HepG2 (cell line): ENCODE data around the gene NOTO. TPM values are rescaled to one million over a fixed set of nuclear protein-coding genes. Genes with fewer than 3 reads are reported as not detected.

Source experiments
- ARID3A ChIP-seq: IDR thresholded peaks from 2 replicates; pipeline ENCODE4 v1.6.1; 2012; ENCODE audit warnings: low read depth, low read length, improper control_type of control experiment
- BHLHE40 ChIP-seq: IDR thresholded peaks from 2 replicates; pipeline ENCODE4 v1.6.1; 2011; ENCODE audit warnings: low read length, improper control_type of control experiment
- CBFB ChIP-seq: sonication (generic); formaldehyde crosslinking; IDR thresholded peaks from 2 replicates; pipeline ENCODE4 v1.4.0; 2020; ENCODE audit warnings: missing genetic modification reagents
- CERS6 ChIP-seq: sonication (generic); formaldehyde crosslinking; IDR thresholded peaks from 2 replicates; pipeline ENCODE4 v1.5.0; 2020; ENCODE audit warnings: missing genetic modification reagents
- CREB3 ChIP-seq: sonication (generic); formaldehyde crosslinking; IDR thresholded peaks from 2 replicates; pipeline ENCODE4 v1.5.0; 2020; ENCODE audit warnings: missing genetic modification reagents
- HES4 ChIP-seq: sonication (generic); formaldehyde crosslinking; IDR thresholded peaks from 2 replicates; pipeline ENCODE4 v1.9.0; 2021; ENCODE audit warnings: mild to moderate bottlenecking, missing genetic modification reagents, borderline replicate concordance
- HOXA5 ChIP-seq: sonication (generic); formaldehyde crosslinking; IDR thresholded peaks from 2 replicates; pipeline ENCODE4 v1.4.0; 2020; ENCODE audit warnings: missing genetic modification reagents
- MTA3 ChIP-seq: sonication (generic); formaldehyde crosslinking; IDR thresholded peaks from 2 replicates; pipeline ENCODE4 v1.4.0; 2020; ENCODE audit warnings: missing genetic modification reagents
- MXI1 ChIP-seq: IDR thresholded peaks from 3 replicates; pipeline ENCODE4 v1.6.1; 2012; ENCODE audit warnings: low read depth, low read length, inconsistent platforms, borderline replicate concordance
- PRMT3 ChIP-seq: sonication (generic); formaldehyde crosslinking; IDR thresholded peaks from 2 replicates; pipeline ENCODE4 v1.8.1; 2022; ENCODE audit warnings: low read depth, mild to moderate bottlenecking, moderate library complexity, missing genetic modification reagents, borderline replicate concordance
- SMAD9 ChIP-seq: sonication (generic); formaldehyde crosslinking; IDR thresholded peaks from 2 replicates; pipeline ENCODE4 v1.5.1; 2020; ENCODE audit warnings: mild to moderate bottlenecking, missing genetic modification reagents
- ZNF337 ChIP-seq: sonication (generic); formaldehyde crosslinking; IDR thresholded peaks from 2 replicates; pipeline ENCODE4 v1.5.1; 2020; ENCODE audit warnings: missing genetic modification reagents, low read depth, mild to moderate bottlenecking, borderline replicate concordance
- polyA plus RNA-seq, 8 experiments: library from polyadenylated mRNA; depleted of rRNA in 3 of 8; stranded (reverse) in 7 of 8; unstranded in 1 of 8; fragments of >200 nt; fragmentation: Illumina TruSeq in 4 of 8; extraction: Trizol in 4 of 8; gene quantifications; 2 replicates each; pipeline versions ENCODE4 v1.2.1 to v1.2.3, GENCODE V29; 2011 to 2016; ENCODE audit warnings: low read depth in 4 of 8, missing spikeins in 1 of 8, mixed read lengths in 1 of 8; ENCODE audit not compliant: insufficient read depth in 1 of 8
- total RNA-seq, 5 experiments: library from RNA; depleted of rRNA; stranded (reverse); fragments of >200 nt; fragmentation: Illumina TruSeq; extraction: Trizol; gene quantifications; 2 replicates each; pipeline ENCODE4 v1.2.3, GENCODE V29; 2016; ENCODE audit warnings: low read depth in 1 of 5

The NOTO gene
- total and polyA plus RNA-seq, 2 of the 13 experiments (the other 11 are each of a cell fraction or from before 2014, with no cell fraction given), result not detected

GRCh38 chr2:73214120-73215035 lies 12.0 kb downstream of the NOTO start, which contains the start of gene SMYD5 (continued):
- no peak for TF ChIP-seq CBFB (CRISPR knock-in tag)
- TF ChIP-seq HOXA5 (CRISPR knock-in tag), result peak; percentile 72
- 0 out of 2 replicates have a peak, but pooled peaks have one; percentile 50 for TF ChIP-seq PRMT3 (CRISPR knock-in tag)
- no peak for TF ChIP-seq CERS6 (CRISPR knock-in tag)
- TF ChIP-seq SMAD9 (CRISPR knock-in tag), result no peak
- TF ChIP-seq MTA3, result no peak
- peak; percentile 78; the same call in 1 of the 2 replicates for TF ChIP-seq HES4 (CRISPR knock-in tag)
- no peak for TF ChIP-seq ARID3A
- peak; percentile 29; the same call in 1 of the 2 replicates for TF ChIP-seq ZNF337 (CRISPR knock-in tag)
- TF ChIP-seq MXI1, result peak; percentile 100
- TF ChIP-seq BHLHE40, result peak; percentile 36
- TF ChIP-seq CREB3 (CRISPR knock-in tag), result 0 out of 2 replicates have a peak, but pooled peaks have one; percentile 25
